Osteoblast (primary cell): ENCODE results near the gene WWC1. TPM values are rescaled to one million over a fixed set of nuclear protein-coding genes. Genes with fewer than 3 reads are reported as not detected.

Experiments
- DNase-seq: peaks from one replicate; pipeline ENCODE4 v3.0.0; 2011; ENCODE audit warnings: low spot score, mixed read lengths; ENCODE audit not compliant: insufficient read length; ENCODE audit errors: missing footprints
- H2AFZ ChIP-seq: 2 replicates; pipeline ENCODE4 v1.6.0; 2011; ENCODE audit warnings: mild to moderate bottlenecking, low read length
- H3K27ac ChIP-seq: 2 replicates; pipeline ENCODE4 v1.5.1; 2011; ENCODE audit warnings: mild to moderate bottlenecking, low read depth, low read length, moderate library complexity
- H3K27me3 ChIP-seq: 2 replicates; pipeline ENCODE4 v1.6.0; 2012; ENCODE audit warnings: mild to moderate bottlenecking, control low read depth, inconsistent platforms, low read length, moderate library complexity; ENCODE audit not compliant: insufficient read depth
- H3K36me3 ChIP-seq: 2 replicates; pipeline ENCODE4 v1.5.1; 2011; ENCODE audit warnings: mild to moderate bottlenecking, low read length, control low read depth, moderate library complexity; ENCODE audit not compliant: insufficient read depth
- H3K4me1 ChIP-seq: 2 replicates; pipeline ENCODE4 v1.5.1; 2011; ENCODE audit warnings: mild to moderate bottlenecking, low read length, control low read depth, moderate library complexity; ENCODE audit not compliant: insufficient read depth
- H3K4me2 ChIP-seq: 2 replicates; pipeline ENCODE4 v1.6.0; 2011; ENCODE audit warnings: mild to moderate bottlenecking, low read length; ENCODE audit not compliant: insufficient read depth
- H3K4me3 ChIP-seq: fragments of 200-600 bp; sonication (generic); 3 replicates; pipeline ENCODE4 v1.5.1; 2012; ENCODE audit warnings: mild to moderate bottlenecking, low read length, inconsistent platforms; ENCODE audit not compliant: insufficient read depth
- H3K79me2 ChIP-seq: 2 replicates; pipeline ENCODE4 v1.6.0; 2012; ENCODE audit warnings: mild to moderate bottlenecking, low read length, control low read depth, inconsistent platforms; ENCODE audit not compliant: insufficient read depth
- H3K9me3 ChIP-seq: 2 replicates; pipeline ENCODE4 v1.5.1; 2011; ENCODE audit warnings: low read depth, low read length, control low read depth
- H4K20me1 ChIP-seq: 2 replicates; pipeline ENCODE4 v1.6.0; 2012; ENCODE audit warnings: mild to moderate bottlenecking, low read length, control low read depth; ENCODE audit not compliant: insufficient read depth
- CTCF ChIP-seq: IDR thresholded peaks from 2 replicates; pipeline ENCODE4 v1.5.1; 2011; ENCODE audit warnings: mild to moderate bottlenecking, low read depth, low read length, moderate library complexity; ENCODE audit errors: extremely low read depth
- total RNA-seq: library from RNA; depleted of rRNA; stranded (reverse); fragments of >200 nt; gene quantifications from 2 replicates; pipeline ENCODE4 v1.2.3, GENCODE V29; 2012

Gene WWC1
- total RNA-seq, 1 donor, result 1.4 TPM

GRCh38 chr5:168332042-168332441, 40.6 kb downstream of the WWC1 start:
- TF ChIP-seq CTCF, result no peak
- peaks cover 6% of the 10 kb centered on the region for H4K20me1 ChIP-seq
- no peak overlapping the region for H2AFZ ChIP-seq
- H3K4me1 ChIP-seq, result peaks cover 17% of the 10 kb centered on the region
- no peaks in the 10 kb centered on the region for H3K79me2 ChIP-seq
- no peak overlapping the region for H3K4me2 ChIP-seq
- no peak overlapping the region for H3K27ac ChIP-seq
- no peaks in the 10 kb centered on the region for H3K27me3 ChIP-seq
- H3K36me3 ChIP-seq, result no peaks in the 10 kb centered on the region
- no peak for DNase-seq
- no peaks in the 10 kb centered on the region for H3K9me3 ChIP-seq
- no peak overlapping the region for H3K4me3 ChIP-seq

GRCh38 chr5:168334280-168334679, 42.8 kb downstream of the WWC1 start:
- Histone ChIP-seq H3K79me2 (no peaks in the 10 kb centered on the region), H4K20me1 (no peaks in the 10 kb centered on the region), H3K27ac (no peak overlapping the region), H3K4me3 (no peak overlapping the region), H2AFZ (no peak overlapping the region), H3K4me2 (no peak overlapping the region), H3K9me3 (no peaks in the 10 kb centered on the region), H3K27me3 (no peaks in the 10 kb centered on the region), H3K4me1 (no peaks in the 10 kb centered on the region), H3K36me3 (no peaks in the 10 kb centered on the region)
- TF ChIP-seq CTCF, result no peak
- no peak for DNase-seq

- no peak for TF ChIP-seq CTCF
- no peaks in the 10 kb centered on the region for H3K9me3 ChIP-seq
- no peaks in the 10 kb centered on the region for H3K27me3 ChIP-seq
- no peaks in the 10 kb centered on the region for H3K36me3 ChIP-seq
- H3K4me2 ChIP-seq, result no peak overlapping the region
- no peaks in the 10 kb centered on the region for H4K20me1 ChIP-seq
- H3K4me3 ChIP-seq, result no peak overlapping the region
- H2AFZ ChIP-seq, result no peak overlapping the region
- no peaks in the 10 kb centered on the region for H3K79me2 ChIP-seq
- no peak overlapping the region for H3K27ac ChIP-seq
- no peaks in the 10 kb centered on the region for H3K4me1 ChIP-seq
- no peak for DNase-seq
Observed at GRCh38 chr5:168334695-168335094, 43.2 kb downstream of the WWC1 start.

- H3K79me2 ChIP-seq, result no peaks in the 10 kb centered on the region
- H3K4me1 ChIP-seq, result no peaks in the 10 kb centered on the region
- no peak overlapping the region for H3K4me2 ChIP-seq
- no peaks in the 10 kb centered on the region for H3K27me3 ChIP-seq
- DNase-seq, result no peak
- H4K20me1 ChIP-seq, result no peaks in the 10 kb centered on the region
- no peaks in the 10 kb centered on the region for H3K9me3 ChIP-seq
- no peak overlapping the region for H3K4me3 ChIP-seq
- no peaks in the 10 kb centered on the region for H3K36me3 ChIP-seq
- no peak overlapping the region for H2AFZ ChIP-seq
- TF ChIP-seq CTCF, result no peak
- no peak overlapping the region for H3K27ac ChIP-seq
Observed at GRCh38 chr5:168337361-168337760, 45.9 kb downstream of the WWC1 start.
